NCI-H526 (cell line): Measurements from ENCODE around the gene KLK15.

ENCODE experiments used
- DNase-seq, 2 experiments: peaks; one replicate each; lab custom pipeline; 2025; lab: John Stamatoyannopoulos, UW

Gene KLK15

GRCh38 chr19:50833117-50833801, at the start of gene KLK15:
Gene KLK15, minus strand, starts transcription at chr19:50833574. Its CDS starts 2,082 bp downstream, at chr19:50831492.
- no peak for DNase-seq

- peak in 1 of 2 experiments; percentile 17 for DNase-seq
Measured at GRCh38 chr19:50882188-50882587, 48.8 kb upstream of the KLK15 start.

- DNase-seq: no peak
Measured at GRCh38 chr19:50880241-50880640, 46.9 kb upstream of the KLK15 start.

DNA sequence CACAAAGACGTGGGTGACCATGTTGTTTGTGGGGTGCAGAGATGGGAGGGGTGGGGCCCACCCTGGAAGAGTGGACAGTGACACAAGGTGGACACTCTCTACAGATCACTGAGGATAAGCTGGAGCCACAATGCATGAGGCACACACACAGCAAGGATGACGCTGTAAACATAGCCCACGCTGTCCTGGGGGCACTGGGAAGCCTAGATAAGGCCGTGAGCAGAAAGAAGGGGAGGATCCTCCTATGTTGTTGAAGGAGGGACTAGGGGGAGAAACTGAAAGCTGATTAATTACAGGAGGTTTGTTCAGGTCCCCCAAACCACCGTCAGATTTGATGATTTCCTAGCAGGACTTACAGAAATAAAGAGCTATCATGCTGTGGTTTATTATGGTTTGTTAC, 45.5 kb upstream of the KLK15 start:
- DNase-seq: no peak

GRCh38 chr19:50877338-50877737, 44.0 kb upstream of the KLK15 start:
- no peak for DNase-seq

DNA sequence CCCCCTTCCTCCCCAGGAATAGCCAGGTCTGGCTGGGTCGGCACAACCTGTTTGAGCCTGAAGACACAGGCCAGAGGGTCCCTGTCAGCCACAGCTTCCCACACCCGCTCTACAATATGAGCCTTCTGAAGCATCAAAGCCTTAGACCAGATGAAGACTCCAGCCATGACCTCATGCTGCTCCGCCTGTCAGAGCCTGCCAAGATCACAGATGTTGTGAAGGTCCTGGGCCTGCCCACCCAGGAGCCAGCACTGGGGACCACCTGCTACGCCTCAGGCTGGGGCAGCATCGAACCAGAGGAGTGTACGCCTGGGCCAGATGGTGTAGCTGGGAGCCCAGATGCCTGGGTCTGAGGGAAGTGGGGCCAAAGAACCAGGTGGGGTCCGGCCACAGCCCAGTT, 43.1 kb upstream of the KLK15 start:
- no peak for DNase-seq

DNA sequence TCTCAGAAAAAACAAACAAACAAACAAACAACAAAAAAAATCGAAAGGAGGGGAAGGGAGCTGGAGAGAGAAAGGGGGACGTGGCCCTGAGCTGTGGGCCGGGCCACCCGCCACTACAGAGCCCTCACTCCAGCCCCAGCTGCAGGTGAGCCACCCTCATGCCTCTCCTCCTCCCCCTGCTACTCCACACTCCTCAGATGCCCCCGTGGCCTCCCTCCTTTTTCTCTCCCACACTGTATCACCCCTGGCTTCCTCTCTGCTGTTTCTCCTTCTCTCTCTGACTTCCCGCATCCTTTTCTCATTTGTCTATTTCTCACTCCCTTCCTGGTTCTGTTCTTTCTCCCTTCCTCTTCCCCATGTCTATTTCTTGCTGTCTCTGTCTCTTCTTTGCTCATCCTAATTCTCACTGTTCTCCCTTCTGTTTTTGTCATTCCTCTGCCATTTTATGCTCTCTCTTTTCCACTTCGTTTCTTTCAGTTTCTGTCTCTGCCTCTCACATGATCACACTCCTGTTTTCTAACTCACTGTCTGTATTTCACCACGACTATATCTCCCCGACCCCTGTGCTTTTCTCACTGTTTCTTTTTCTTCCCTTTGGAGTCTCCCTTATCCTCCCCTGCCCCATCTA, 42.5 kb upstream of the KLK15 start:
- no peak for DNase-seq

DNA sequence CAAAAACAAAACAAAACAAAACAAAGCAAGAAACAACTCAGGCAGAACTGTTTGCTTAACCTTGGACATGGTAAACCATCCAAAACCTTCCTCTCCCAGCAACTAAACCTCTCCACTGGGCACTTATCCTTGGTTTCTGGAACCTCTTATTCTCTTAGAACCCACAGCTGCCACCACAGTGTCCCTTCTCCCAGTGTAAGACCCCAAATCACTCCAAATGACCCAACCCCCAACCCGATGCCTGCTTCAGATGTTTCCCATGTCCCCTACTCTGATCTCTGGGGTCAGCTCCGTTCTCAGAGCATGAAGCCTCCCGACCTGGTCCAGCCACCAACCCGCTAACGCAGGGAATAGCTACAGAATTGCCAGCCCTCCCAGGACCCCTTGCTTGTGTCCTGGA, 40.8 kb upstream of the KLK15 start:
- DNase-seq: no peak

- DNase-seq: no peak
Measured at GRCh38 chr19:50873056-50873455, 39.7 kb upstream of the KLK15 start, which contains the start of gene KLK2. Gene KLK2, plus strand, starts transcription at chr19:50873439. Its CDS starts 35 bp downstream, at chr19:50873474.

DNA sequence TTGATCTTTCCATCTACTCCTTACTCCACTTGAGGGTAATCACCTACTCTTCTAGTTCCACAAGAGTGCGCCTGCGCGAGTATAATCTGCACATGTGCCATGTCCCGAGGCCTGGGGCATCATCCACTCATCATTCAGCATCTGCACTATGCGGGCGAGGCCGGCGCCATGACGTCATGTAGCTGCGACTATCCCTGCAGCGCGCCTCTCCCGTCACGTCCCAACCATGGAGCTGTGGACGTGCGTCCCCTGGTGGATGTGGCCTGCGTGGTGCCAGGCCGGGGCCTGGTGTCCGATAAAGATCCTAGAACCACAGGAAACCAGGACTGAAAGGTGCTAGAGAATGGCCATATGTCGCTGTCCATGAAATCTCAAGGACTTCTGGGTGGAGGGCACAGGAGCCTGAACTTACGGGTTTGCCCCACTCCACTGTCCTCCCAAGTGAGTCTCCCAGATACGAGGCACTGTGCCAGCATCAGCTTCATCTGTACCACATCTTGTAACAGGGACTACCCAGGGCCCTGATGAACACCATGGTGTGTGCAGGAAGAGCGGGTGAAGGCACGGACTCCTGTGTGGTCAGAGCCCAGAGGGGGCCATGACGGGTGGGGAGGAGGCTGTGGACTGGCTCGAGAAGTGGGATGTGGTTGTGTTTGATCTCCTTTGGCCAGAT, 37.2 kb upstream of the KLK15 start:
- peak; percentile 78 to 89 for DNase-seq

- no peak for DNase-seq
Measured at GRCh38 chr19:50869479-50869878, 36.1 kb upstream of the KLK15 start.

DNA sequence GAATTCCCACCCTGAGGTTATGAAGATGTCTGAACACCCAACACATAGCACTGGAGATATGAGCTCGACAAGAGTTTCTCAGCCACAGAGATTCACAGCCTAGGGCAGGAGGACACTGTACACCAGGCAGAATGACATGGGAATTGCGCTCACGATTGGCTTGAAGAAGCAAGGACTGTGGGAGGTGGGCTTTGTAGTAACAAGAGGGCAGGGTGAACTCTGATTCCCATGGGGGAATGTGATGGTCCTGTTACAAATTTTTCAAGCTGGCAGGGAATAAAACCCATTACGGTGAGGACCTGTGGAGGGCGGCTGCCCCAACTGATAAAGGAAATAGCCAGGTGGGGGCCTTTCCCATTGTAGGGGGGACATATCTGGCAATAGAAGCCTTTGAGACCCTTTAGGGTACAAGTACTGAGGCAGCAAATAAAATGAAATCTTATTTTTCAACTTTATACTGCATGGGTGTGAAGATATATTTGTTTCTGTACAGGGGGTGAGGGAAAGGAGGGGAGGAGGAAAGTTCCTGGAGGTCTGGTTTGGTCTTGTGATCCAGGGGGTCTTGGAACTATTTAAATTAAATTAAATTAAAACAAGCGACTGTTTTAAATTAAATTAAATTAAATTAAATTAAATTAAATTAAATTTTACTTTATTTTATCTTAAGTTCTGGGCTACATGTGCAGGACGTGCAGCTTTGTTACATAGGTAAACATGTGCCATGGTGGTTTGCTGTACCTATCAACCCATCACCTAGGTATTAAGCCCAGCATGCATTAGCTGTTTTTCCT, 28.3 kb upstream of the KLK15 start:
- DNase-seq: no peak

DNA sequence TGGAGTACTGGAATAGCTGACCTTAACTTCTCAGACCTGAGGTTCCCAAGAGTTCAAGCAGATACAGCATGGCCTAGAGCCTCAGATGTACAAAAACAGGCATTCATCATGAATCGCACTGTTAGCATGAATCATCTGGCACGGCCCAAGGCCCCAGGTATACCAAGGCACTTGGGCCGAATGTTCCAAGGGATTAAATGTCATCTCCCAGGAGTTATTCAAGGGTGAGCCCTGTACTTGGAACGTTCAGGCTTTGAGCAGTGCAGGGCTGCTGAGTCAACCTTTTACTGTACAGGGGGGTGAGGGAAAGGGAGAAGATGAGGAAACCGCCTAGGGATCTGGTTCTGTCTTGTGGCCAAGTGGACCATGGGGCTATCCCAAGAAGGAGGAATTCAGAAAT, 27.6 kb upstream of the KLK15 start:
- DNase-seq: no peak

- DNase-seq: no peak
Measured at GRCh38 chr19:50859849-50860248, 26.5 kb upstream of the KLK15 start.

- DNase-seq: peak in 1 of 2 experiments; percentile 42
Measured at GRCh38 chr19:50858886-50859285, 25.5 kb upstream of the KLK15 start.

DNA sequence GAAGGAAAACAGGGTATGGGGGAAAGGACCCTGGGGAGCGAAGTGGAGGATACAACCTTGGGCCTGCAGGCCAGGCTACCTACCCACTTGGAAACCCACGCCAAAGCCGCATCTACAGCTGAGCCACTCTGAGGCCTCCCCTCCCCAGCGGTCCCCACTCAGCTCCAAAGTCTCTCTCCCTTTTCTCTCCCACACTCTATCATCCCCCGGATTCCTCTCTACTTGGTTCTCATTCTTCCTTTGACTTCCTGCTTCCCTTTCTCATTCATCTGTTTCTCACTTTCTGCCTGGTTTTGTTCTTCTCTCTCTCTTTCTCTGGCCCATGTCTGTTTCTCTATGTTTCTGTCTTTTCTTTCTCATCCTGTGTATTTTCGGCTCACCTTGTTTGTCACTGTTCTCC, 24.0 kb upstream of the KLK15 start:
- no peak for DNase-seq

GRCh38 chr19:50854636-50855410, 21.4 kb upstream of the KLK15 start, which contains the start of gene KLK3:
Gene KLK3, plus strand, starts transcription at chr19:50854915. Its CDS starts 41 bp downstream, at chr19:50854956.
- no peak for DNase-seq

DNA sequence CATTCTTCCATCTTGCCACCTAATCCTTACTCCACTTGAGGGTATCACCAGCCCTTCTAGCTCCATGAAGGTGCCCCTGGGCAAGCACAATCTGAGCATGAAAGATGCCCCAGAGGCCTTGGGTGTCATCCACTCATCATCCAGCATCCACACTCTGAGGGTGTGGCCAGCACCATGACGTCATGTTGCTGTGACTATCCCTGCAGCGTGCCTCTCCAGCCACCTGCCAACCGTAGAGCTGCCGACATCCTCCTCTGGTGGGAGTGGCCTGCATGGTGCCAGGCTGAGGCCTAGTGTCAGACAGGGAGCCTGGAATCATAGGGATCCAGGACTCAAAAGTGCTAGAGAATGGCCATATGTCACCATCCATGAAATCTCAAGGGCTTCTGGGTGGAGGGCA, 18.2 kb upstream of the KLK15 start:
- DNase-seq: no peak

GRCh38 chr19:50850738-50851137, 17.4 kb upstream of the KLK15 start:
- DNase-seq: no peak

DNA sequence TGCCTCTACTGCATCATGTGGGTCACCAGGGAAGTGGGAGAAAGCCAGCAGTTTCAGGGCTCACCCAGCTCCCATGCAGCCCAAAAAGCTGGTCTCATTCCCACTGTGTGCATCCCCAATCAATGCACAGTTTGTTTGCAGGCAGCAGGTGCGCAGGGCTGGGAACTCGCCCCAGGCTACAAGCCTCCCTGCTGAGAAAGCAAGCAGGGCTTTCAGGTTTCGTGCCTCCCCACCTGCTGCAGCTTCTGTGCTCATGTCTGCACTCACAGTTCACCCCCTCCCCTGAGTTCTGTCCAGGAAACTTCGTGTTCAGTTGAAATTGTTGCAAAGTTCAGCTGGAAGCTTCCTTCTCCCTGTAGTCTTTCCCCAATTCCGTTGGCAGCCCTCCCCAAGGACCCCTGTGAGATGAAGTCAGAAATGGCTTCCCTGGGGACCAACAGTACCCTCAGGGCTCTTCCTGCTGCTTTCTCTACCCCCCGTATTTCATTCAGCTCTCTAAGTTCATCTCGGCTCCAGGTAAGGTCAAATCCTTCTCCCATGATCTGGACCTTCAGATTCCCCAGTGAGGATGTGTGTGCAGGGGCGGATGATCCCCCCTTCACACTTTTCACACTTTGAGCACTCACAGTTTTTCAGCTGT, 11.0 kb upstream of the KLK15 start:
- peak in 1 of 2 experiments; percentile 46 for DNase-seq

DNA sequence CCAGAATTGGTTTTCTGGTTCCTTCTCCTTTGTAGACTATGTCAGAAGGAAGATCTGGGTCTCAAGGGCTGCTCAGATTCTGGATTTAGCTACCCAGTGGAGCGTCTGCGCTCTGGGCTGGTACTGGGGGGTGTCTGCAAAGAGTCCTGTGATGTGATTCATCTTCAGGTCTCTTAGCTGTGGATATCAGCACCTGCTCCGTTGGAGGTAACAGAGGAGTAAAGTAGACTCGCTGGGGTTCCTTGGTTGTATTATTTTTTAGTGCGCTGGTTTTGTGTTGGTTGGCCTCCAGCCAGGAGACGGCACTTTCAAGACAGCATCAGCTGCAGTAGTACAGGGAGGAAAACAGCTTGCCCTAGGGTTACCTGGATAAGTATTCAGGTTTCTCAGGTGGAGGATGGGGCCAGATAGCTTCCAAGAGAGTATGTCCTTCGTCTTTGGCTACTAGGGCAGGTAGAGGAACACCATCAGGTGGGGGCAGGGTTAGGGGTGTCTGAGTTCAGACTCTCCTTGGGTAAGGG, 10.4 kb upstream of the KLK15 start:
- no peak for DNase-seq
